ENCODE results near the gene SLC6A17. TPM values are rescaled to one million over a fixed set of nuclear protein-coding genes. Genes with fewer than 3 reads are reported as not detected.

SLC6A17 gene
- total RNA-seq, 2 experiments from 2014 or later, result 0.05 to 0.18 TPM

- H3K9me3 Mint-ChIP-seq, result no peaks in the 10 kb centered on the region
- TF ChIP-seq, protein P1, sequence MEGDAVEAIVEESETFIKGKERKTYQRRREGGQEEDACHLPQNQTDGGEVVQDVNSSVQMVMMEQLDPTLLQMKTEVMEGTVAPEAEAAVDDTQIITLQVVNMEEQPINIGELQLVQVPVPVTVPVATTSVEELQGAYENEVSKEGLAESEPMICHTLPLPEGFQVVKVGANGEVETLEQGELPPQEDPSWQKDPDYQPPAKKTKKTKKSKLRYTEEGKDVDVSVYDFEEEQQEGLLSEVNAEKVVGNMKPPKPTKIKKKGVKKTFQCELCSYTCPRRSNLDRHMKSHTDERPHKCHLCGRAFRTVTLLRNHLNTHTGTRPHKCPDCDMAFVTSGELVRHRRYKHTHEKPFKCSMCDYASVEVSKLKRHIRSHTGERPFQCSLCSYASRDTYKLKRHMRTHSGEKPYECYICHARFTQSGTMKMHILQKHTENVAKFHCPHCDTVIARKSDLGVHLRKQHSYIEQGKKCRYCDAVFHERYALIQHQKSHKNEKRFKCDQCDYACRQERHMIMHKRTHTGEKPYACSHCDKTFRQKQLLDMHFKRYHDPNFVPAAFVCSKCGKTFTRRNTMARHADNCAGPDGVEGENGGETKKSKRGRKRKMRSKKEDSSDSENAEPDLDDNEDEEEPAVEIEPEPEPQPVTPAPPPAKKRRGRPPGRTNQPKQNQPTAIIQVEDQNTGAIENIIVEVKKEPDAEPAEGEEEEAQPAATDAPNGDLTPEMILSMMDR (IDR thresholded peaks at IDR 0.05), result no peak
- DNase-seq, result no peak
- ChIA-PET CTCF (interaction anchor here (3.5 kb wide), 1 partner anchor 13 kb away, joined by 13 read pairs; no protein-coding TSS in a partner anchor), POLR2A (no interaction called here)
- no peak for ATAC-seq
- H3K27me3 Mint-ChIP-seq, result peaks cover 7% of the 10 kb centered on the region
- no peak overlapping the region for H3K4me3 Mint-ChIP-seq
- intact Hi-C loops (cut with micrococcal nuclease), result no loop called here
- no peak overlapping the region for H3K27ac Mint-ChIP-seq
- no peaks in the 10 kb centered on the region for H3K36me3 Mint-ChIP-seq (ENCODE audit: low read depth)
- H3K4me1 Mint-ChIP-seq (ENCODE audit: low read depth), result no peaks in the 10 kb centered on the region
These were observed 33.4 kb downstream of the SLC6A17 start for GRCh38 chr1:110183642-110184167.

- ChIA-PET POLR2A (interaction anchor here (0.6 kb wide), 1 partner anchor 275 kb away, joined by 5 read pairs; no protein-coding TSS in a partner anchor), CTCF (interaction anchor here (3.5 kb wide), 1 partner anchor 12 kb away, joined by 13 read pairs; no protein-coding TSS in a partner anchor)
- Mint-ChIP-seq H3K27ac (no peak overlapping the region), H3K9me3 (no peaks in the 10 kb centered on the region), H3K4me1 (ENCODE audit: low read depth) (no peaks in the 10 kb centered on the region), H3K4me3 (no peak overlapping the region), H3K36me3 (ENCODE audit: low read depth) (no peaks in the 10 kb centered on the region), H3K27me3 (peaks cover 8% of the 10 kb centered on the region)
- TF ChIP-seq, protein P1 (IDR thresholded peaks at IDR 0.05), result no peak
- DNase-seq (no peak), ATAC-seq (no peak)
- intact Hi-C loops (cut with micrococcal nuclease), result no loop called here
These were observed 34.2 kb downstream of the SLC6A17 start for GRCh38 chr1:110184446-110184845.

DNA sequence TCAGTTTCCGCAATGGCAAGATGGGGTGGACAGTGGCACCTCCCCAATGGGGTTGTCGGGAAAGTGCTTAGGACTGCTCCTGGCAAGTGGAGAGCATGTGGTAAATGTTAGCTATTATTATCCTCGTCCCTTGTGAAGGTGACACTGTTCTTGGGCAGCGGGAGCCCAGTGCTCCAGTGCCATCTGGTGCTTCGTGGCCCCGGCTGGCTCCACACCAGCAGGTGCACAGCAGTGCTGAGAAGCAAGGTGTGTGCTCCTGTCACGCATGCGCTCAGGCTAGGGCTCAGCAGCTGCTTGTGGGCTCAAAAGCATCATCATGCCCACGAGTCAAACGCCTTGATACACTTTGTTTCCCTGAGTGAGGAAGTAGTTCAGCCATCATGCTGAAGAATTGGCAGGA lies 34.9 kb downstream of the SLC6A17 start:
- intact Hi-C loops (cut with micrococcal nuclease), result no loop called here
- ChIA-PET CTCF (interaction anchor here (3.5 kb wide), 1 partner anchor 11 kb away, joined by 13 read pairs; no protein-coding TSS in a partner anchor), POLR2A (interaction anchor here (0.6 kb wide), 1 partner anchor 274 kb away, joined by 5 read pairs; no protein-coding TSS in a partner anchor)
- TF ChIP-seq, protein P1 (IDR thresholded peaks at IDR 0.05), result no peak
- H3K9me3 Mint-ChIP-seq, result no peaks in the 10 kb centered on the region
- no peak overlapping the region for H3K4me3 Mint-ChIP-seq
- no peaks in the 10 kb centered on the region for H3K4me1 Mint-ChIP-seq (ENCODE audit: low read depth)
- H3K27ac Mint-ChIP-seq, result no peak overlapping the region
- no peaks in the 10 kb centered on the region for H3K36me3 Mint-ChIP-seq (ENCODE audit: low read depth)
- no peak for DNase-seq
- peaks cover 8% of the 10 kb centered on the region for H3K27me3 Mint-ChIP-seq
- no peak for ATAC-seq

DNA sequence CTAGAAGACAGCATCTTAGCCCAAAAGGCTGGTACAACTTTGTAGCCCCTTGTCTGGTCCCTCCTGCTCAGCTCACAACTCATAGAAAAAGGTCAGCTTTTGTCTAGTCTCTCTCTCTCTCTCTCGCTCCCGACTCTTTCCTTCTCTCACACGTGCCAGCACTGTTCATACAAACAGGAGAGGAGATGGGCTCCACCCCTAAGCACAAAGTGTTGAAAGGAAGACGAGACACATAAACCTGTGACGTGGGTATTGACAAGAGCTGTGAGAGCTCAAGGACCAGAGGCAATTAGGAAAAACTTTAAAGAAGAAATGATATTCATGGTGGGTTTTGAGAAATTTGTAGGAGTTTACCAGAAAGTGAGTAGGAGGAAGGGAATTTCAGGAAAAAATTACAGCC lies 36.3 kb downstream of the SLC6A17 start:
- ATAC-seq, result no peak
- CTCF ChIA-PET, result interaction anchor here (0.9 to 3.6 kb wide), 4 partner anchors 10 to 273 kb away, joined by 3 to 13 read pairs (median 8); no protein-coding TSS in a partner anchor
- Mint-ChIP-seq H3K27ac (no peak overlapping the region), H3K27me3 (peaks cover 8% of the 10 kb centered on the region), H3K4me1 (ENCODE audit: low read depth) (peaks cover 9% of the 10 kb centered on the region), H3K9me3 (no peaks in the 10 kb centered on the region), H3K36me3 (ENCODE audit: low read depth) (no peaks in the 10 kb centered on the region), H3K4me3 (no peak overlapping the region)
- intact Hi-C loops (cut with micrococcal nuclease), result no loop called here
- DNase-seq, result no peak
- POLR2A ChIA-PET, result no interaction called here
- TF ChIP-seq, protein P1 (IDR thresholded peaks at IDR 0.05), result no peak

DNA sequence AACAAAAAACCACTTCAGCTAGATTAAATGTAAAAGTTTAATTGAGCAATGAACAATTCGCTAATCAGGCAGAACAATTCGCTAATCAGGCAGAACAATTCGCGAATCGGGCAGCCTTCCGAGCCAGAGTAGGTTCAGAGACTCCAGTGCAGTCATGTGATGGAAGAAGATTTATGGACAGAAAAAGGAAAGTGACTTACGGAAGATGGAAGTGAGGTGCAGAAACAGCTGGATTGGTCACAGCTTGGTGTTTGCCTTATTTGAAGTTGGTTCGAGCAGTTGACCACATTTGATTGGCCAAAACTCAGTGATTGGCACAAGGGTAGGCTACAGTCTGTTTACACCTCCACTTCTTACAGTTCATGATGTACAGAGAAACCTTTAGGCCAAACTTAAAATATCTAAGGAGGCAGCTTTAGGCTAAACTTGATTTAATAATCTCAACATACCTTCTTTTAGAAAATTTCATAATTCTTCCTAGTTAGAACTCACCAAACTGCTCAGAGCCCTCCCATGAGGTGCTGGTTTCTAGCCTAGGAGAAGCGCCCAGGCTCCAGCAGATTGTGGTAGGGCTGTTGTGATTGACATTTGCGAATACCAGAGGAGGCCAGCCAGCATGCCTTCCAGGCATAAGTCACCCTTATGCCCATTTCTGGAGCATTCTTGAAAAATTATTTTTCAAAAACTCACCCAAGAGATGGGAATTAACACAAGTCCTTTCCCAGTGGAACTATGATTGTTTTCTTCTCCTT lies 37.0 kb downstream of the SLC6A17 start:
- H3K4me3 Mint-ChIP-seq, result no peak overlapping the region
- ChIA-PET CTCF (interaction anchor here (0.9 to 3.6 kb wide), 4 partner anchors 9 to 272 kb away, joined by 3 to 13 read pairs (median 8); no protein-coding TSS in a partner anchor), POLR2A (no interaction called here)
- peaks cover 8% of the 10 kb centered on the region for H3K27me3 Mint-ChIP-seq
- intact Hi-C loops (cut with micrococcal nuclease), result no loop called here
- H3K9me3 Mint-ChIP-seq, result no peaks in the 10 kb centered on the region
- H3K4me1 Mint-ChIP-seq (ENCODE audit: low read depth), result peaks cover 9% of the 10 kb centered on the region
- DNase-seq (no peak), ATAC-seq (no peak)
- no peaks in the 10 kb centered on the region for H3K36me3 Mint-ChIP-seq (ENCODE audit: low read depth)
- TF ChIP-seq, protein P1 (IDR thresholded peaks at IDR 0.05), result no peak
- H3K27ac Mint-ChIP-seq, result no peak overlapping the region

Data from activated CD8-positive, alpha-beta T cell treated with anti-CD3 and anti-CD28 coated beads for 36 hours (primary cell).